DND-41 (cell line): ENCODE measurements around the gene KCNJ1.

Experiments
- ATAC-seq: fragments of 200-7000 bp; cut with Tn5 transposase; 3 replicates; pipeline ENCODE4 v1.9.1; 2021; ENCODE audit warnings: low read depth; ENCODE audit not compliant: insufficient read depth
- DNase-seq: peaks from one replicate; pipeline ENCODE4 v3.0.0-alpha.2; 2020
- H2AFZ ChIP-seq: 2 replicates; pipeline ENCODE4 v1.6.0; 2012; ENCODE audit warnings: low read depth, low read length
- H3K27ac ChIP-seq: 2 replicates; pipeline ENCODE4 v1.5.1; 2012; ENCODE audit warnings: low read length, inconsistent platforms
- H3K27me3 ChIP-seq: fragments of 200-600 bp; sonication (generic); 2 replicates; pipeline ENCODE4 v1.6.0; 2012; ENCODE audit warnings: low read length, mild to moderate bottlenecking, inconsistent platforms; ENCODE audit not compliant: insufficient read depth, poor library complexity
- H3K36me3 ChIP-seq: 2 replicates; pipeline ENCODE4 v1.5.1; 2012; ENCODE audit warnings: low read length, inconsistent platforms; ENCODE audit not compliant: insufficient read depth
- H3K4me1 ChIP-seq: 2 replicates; pipeline ENCODE4 v1.5.1; 2012; ENCODE audit warnings: mild to moderate bottlenecking, low read length; ENCODE audit not compliant: insufficient read depth
- H3K4me2 ChIP-seq: 2 replicates; pipeline ENCODE4 v1.6.0; 2012; ENCODE audit warnings: mild to moderate bottlenecking, moderate library complexity, low read length, inconsistent platforms; ENCODE audit not compliant: insufficient read depth
- H3K4me3 ChIP-seq, 2 experiments: fragments of 200-600 bp in 1 of 2; shearing (Covaris generic) in 1 of 2; 2 replicates each; pipeline ENCODE4 v1.5.1; 2012 to 2016; ENCODE audit warnings: inconsistent platforms in 2 of 2, low read length in 2 of 2, mild to moderate bottlenecking in 2 of 2, low read depth in 1 of 2, moderate library complexity in 1 of 2
- H3K79me2 ChIP-seq: 2 replicates; pipeline ENCODE4 v1.6.0; 2012; ENCODE audit warnings: low read length, inconsistent platforms; ENCODE audit not compliant: insufficient read depth
- H3K9ac ChIP-seq: 2 replicates; pipeline ENCODE4 v1.6.0; 2012; ENCODE audit warnings: low read depth, mild to moderate bottlenecking, inconsistent platforms, low read length, moderate library complexity
- H3K9me3 ChIP-seq: 2 replicates; pipeline ENCODE4 v1.5.1; 2012; ENCODE audit warnings: low read length, moderate library complexity, mild to moderate bottlenecking, inconsistent platforms; ENCODE audit not compliant: insufficient read depth, severe bottlenecking
- H4K20me1 ChIP-seq: 2 replicates; pipeline ENCODE4 v1.6.0; 2012; ENCODE audit warnings: low read length; ENCODE audit not compliant: insufficient read depth
- CTCF ChIP-seq: IDR thresholded peaks from 2 replicates; pipeline ENCODE4 v1.5.1; 2012; ENCODE audit warnings: borderline replicate concordance, low read length, moderate library complexity, mild to moderate bottlenecking; ENCODE audit not compliant: poor library complexity, severe bottlenecking; ENCODE audit errors: extremely low read depth
- EZH2 ChIP-seq: IDR thresholded peaks from 3 replicates; pipeline ENCODE4 v1.6.1; 2012; ENCODE audit warnings: borderline replicate concordance, low read depth, mild to moderate bottlenecking, moderate library complexity, low read length, inconsistent platforms; ENCODE audit not compliant: severe bottlenecking

Gene KCNJ1

GRCh38 chr11:128911239-128911638 is 44.1 kb upstream of the KCNJ1 start:
- Histone ChIP-seq H3K4me3 (no peak overlapping the region), H3K27ac (no peak overlapping the region), H3K79me2 (no peaks in the 10 kb centered on the region), H3K36me3 (no peaks in the 10 kb centered on the region), H3K4me2 (no peak overlapping the region), H3K9ac (no peak overlapping the region), H4K20me1 (no peaks in the 10 kb centered on the region), H3K27me3 (peaks cover 13% of the 10 kb centered on the region), H3K4me1 (no peaks in the 10 kb centered on the region), H2AFZ (no peak overlapping the region), H3K9me3 (no peaks in the 10 kb centered on the region)
- no peak for DNase-seq
- ATAC-seq: no peak
- TF ChIP-seq CTCF: no peak

DNA sequence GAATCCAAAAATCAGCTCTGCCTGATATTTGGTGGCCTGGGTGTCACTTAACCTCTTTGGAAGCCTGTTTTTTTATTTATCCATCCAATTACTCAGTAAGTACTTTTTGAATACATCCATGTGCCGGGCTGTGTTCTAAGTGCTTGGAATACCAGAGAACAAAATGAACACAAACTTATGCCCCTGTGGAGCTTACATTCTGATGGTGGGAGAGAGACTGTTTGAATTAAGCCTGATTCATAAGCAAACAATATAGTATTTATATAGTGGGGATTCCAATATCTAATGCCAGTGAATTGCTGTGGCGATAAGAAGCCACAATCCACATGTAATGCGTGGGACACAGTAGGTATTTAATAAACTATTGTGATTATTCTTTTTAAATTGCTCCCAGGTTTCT is 43.5 kb upstream of the KCNJ1 start:
- H3K27me3 ChIP-seq: peaks cover 16% of the 10 kb centered on the region
- no peak overlapping the region for H3K4me2 ChIP-seq
- DNase-seq: no peak
- no peak overlapping the region for H2AFZ ChIP-seq
- no peak overlapping the region for H3K9ac ChIP-seq
- no peak for TF ChIP-seq EZH2
- TF ChIP-seq CTCF: no peak
- H3K4me3 ChIP-seq: no peak overlapping the region
- no peaks in the 10 kb centered on the region for H3K9me3 ChIP-seq
- H4K20me1 ChIP-seq: no peaks in the 10 kb centered on the region
- no peaks in the 10 kb centered on the region for H3K79me2 ChIP-seq
- no peak for ATAC-seq
- no peaks in the 10 kb centered on the region for H3K4me1 ChIP-seq
- H3K36me3 ChIP-seq: no peaks in the 10 kb centered on the region
- no peak overlapping the region for H3K27ac ChIP-seq

- TF ChIP-seq CTCF (no peak), EZH2 (no peak)
- Histone ChIP-seq H3K9me3 (no peaks in the 10 kb centered on the region), H3K36me3 (no peaks in the 10 kb centered on the region), H3K27me3 (peaks cover 24% of the 10 kb centered on the region), H2AFZ (no peak overlapping the region), H3K4me3 (no peak overlapping the region), H3K79me2 (no peaks in the 10 kb centered on the region), H4K20me1 (no peaks in the 10 kb centered on the region), H3K4me1 (no peaks in the 10 kb centered on the region), H3K4me2 (no peak overlapping the region), H3K9ac (no peak overlapping the region), H3K27ac (no peak overlapping the region)
- no peak for DNase-seq
- no peak for ATAC-seq
Observed at GRCh38 chr11:128909438-128910125, 42.5 kb upstream of the KCNJ1 start.
